Hematopoietic multipotent progenitor cell (in vitro differentiated cells): ENCODE results near the gene MSL3B.

Experiments used
- DNase-seq, 3 donors: peaks; one replicate each; pipeline ENCODE4 v3.0.0-alpha.2; 2011 to 2015; ENCODE audit warnings: low read depth in 2 of 3, low spot score in 2 of 3

MSL3B gene

GRCh38 chr2:233853883-233854240, 14.3 kb downstream of the MSL3B start:
- no peak for DNase-seq

DNA sequence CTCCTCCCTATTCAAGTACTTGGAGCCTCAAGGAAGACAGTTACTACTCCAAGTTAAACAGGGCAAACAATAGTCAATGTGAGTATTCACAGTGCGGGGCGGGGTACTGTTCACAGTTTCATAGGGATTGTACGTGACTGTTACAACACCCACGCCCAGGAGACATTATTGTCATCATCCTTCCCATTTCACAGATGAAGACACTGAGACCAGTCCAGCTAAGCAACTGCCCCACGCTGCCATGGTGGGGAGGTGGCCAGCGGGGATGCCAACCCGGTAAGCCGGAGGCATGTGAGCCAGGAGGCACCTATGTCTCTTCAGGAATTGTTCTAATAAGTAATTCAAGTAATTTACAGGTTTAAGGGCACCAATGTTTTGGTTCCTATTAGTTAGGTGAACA, 14.8 kb downstream of the MSL3B start:
- DNase-seq, result no peak

- peak in 1 of 3 donors; percentile 65 for DNase-seq
Observed at GRCh38 chr2:233852056-233852455, 16.1 kb downstream of the MSL3B start.

GRCh38 chr2:233851169-233851568, 17.0 kb downstream of the MSL3B start:
- no peak for DNase-seq

- DNase-seq, result no peak
Observed at GRCh38 chr2:233850745-233851144, 17.4 kb downstream of the MSL3B start.

- DNase-seq, result no peak
Observed at GRCh38 chr2:233849607-233850271, 18.4 kb downstream of the MSL3B start.

GRCh38 chr2:233848276-233848675, 19.9 kb downstream of the MSL3B start:
- DNase-seq, result no peak

GRCh38 chr2:233847248-233847898, 20.8 kb downstream of the MSL3B start:
- no peak for DNase-seq

GRCh38 chr2:233846387-233847247, 21.6 kb downstream of the MSL3B start:
- no peak for DNase-seq

GRCh38 chr2:233845301-233846060, 22.7 kb downstream of the MSL3B start:
- no peak for DNase-seq

DNA sequence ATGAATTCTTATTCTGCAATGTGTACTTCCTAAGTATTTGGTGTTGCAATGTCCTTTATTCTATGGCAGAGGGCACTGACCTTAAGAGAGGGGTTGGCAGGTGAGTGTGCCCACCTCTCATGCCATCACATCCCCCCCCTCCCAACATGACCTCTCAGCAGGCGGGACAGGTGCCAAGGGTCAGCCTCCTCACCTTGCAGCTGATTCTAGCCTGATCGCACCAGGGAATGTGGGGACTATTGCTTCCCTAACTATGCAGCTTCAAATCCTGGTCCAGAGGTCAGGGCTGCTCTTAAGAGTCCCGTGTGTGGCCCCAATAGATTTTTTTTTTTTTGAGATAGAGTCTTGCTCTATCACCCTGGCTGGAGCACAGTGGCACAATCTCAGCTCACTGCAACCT, 23.4 kb downstream of the MSL3B start:
- DNase-seq, result no peak

- DNase-seq, result no peak
Observed at GRCh38 chr2:233844064-233844807, 23.9 kb downstream of the MSL3B start.

DNA sequence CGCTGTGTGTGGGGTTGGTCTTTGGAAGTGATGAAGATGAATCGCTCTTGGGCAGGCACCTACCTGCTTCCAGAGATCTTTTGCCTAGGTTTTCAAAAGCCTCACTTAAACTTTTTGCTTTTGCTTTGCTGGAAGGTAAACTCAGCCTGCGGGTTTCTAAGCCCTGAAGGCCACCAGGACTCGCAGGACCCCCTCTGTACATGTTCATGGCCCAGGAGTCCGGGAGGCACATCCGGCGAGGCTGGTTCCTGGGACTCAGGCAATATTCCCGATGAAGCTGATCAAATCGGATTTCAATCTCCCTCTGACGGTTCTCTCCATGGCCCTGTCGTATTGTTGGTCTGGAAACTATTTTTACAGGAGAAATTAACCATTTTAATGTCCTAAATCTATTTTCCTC, 27.0 kb downstream of the MSL3B start:
- no peak for DNase-seq

- DNase-seq, result no peak
Observed at GRCh38 chr2:233840520-233840919, 27.7 kb downstream of the MSL3B start.

DNA sequence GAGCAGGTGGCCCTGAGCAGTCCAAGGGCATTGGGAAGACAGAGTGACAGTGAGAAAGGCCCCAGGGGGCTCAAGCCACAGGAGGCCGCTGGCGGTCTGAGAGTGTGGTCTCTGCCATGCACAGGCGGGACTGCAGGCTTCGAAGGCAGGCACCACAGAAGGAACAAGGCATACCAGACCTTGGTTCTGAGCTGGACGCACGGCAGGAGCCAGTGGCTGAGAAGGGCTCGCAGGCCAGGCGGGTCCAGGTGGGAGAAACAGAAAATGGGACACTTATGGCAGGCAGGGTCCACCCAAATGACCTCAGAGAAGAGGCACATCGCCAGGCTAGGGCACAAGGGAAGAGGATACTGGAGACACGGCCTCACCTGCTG, 28.8 kb downstream of the MSL3B start:
- DNase-seq, result no peak

DNA sequence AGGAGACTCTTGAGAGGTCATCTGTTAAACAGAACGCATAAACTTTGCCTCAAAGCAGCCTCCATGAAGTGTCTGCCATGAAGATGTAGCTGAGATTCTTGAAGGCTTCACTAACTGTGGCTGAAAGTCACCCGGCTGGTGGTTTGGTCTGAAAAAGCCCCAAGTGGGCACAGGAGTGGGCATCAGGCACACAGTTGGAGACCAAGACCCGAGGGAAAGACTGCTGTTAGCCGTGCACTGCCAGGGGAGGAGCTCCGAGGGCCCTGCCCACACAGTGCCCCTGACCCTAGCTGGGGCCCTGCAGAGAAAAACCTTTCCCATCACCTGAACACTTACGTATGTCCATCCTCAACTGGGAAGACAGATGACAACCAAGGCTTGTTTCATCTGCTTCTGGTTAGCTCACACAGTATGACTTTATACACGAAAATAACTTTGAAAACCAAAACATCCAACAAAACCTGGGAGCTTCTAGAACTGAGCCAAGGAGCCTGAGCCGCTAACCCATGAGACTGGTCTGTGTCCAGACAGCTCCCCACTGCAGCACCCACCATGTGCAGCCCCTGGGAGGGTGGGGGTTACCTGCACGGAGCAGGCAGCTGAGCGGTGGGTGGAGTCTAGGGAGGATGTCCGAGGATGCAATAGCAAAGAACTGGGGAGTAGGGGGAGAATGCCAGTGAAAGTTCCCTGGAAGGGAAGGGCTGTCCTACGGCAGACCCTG, 29.3 kb downstream of the MSL3B start:
- no peak for DNase-seq

DNA sequence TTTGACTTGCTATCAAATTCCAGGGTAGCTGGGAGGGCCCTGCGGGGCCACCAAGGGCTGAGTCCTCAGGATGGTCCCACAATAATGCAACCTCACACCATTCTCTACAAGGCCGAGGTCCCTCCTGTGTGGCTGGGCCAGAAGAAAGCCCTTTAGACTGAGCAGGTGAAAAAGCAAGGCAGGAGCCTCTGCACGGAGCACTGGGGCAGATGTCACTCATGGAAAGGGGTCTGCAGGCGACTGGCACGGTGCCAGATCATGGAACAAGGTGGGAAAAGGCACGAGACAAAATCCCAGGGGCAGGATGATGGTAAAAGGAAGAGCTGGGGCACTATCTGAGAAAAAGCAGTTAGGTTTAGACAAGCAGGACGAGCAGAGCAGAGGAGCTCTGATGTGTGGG, 29.9 kb downstream of the MSL3B start:
- DNase-seq, result no peak

GRCh38 chr2:233837694-233838229, 30.4 kb downstream of the MSL3B start:
- DNase-seq, result no peak

GRCh38 chr2:233836359-233836758, 31.8 kb downstream of the MSL3B start:
- no peak for DNase-seq
